Activated T-cell treated with anti-CD3 and anti-CD28 coated beads for 1 hour (primary cell): ENCODE data around the gene TXNIP.
"Not testable (repeated sequence)": the region's sequence is repeated elsewhere in the genome, so short reads cannot be mapped to it uniquely, and the experiment has no call there.

ENCODE experiments used
- DNase-seq: peaks from one replicate; pipeline ENCODE4 v3.0.0-alpha.2; 2020; ENCODE audit warnings: low read depth

TXNIP gene

GRCh38 chr1:145996433-145997015, at the start of gene TXNIP:
TSS of gene TXNIP (minus strand) at chr1:145996579. CDS start at chr1:145996266, 313 bp downstream.
- peak; percentile 86 for DNase-seq

GRCh38 chr1:146039844-146040194, 43.4 kb upstream of the TXNIP start:
- DNase-seq: no peak

GRCh38 chr1:146036965-146037646, 40.7 kb upstream of the TXNIP start:
- DNase-seq: peak; percentile 61

- DNase-seq: no peak
Observed at GRCh38 chr1:146036241-146036964, 40.0 kb upstream of the TXNIP start.

- DNase-seq: no peak
Observed at GRCh38 chr1:146035048-146035423, 38.7 kb upstream of the TXNIP start.

GRCh38 chr1:146032631-146033219, 36.3 kb upstream of the TXNIP start:
- no peak for DNase-seq

GRCh38 chr1:146031476-146031875, 35.1 kb upstream of the TXNIP start:
- DNase-seq: no peak

GRCh38 chr1:146029117-146029516, 32.7 kb upstream of the TXNIP start:
- DNase-seq: no peak

GRCh38 chr1:146026650-146027049, 30.3 kb upstream of the TXNIP start:
- DNase-seq: not testable (repeated sequence)

- DNase-seq: not testable (repeated sequence)
Observed at GRCh38 chr1:146025787-146026495, 29.6 kb upstream of the TXNIP start.

GRCh38 chr1:146022403-146023127, 26.2 kb upstream of the TXNIP start:
- DNase-seq: no peak

GRCh38 chr1:146021622-146022402, 25.4 kb upstream of the TXNIP start, which contains the start of gene HJV:
TSS of gene HJV (minus strand) at chr1:146021735. CDS start at chr1:146020231, 1,504 bp downstream.
- DNase-seq: no peak

GRCh38 chr1:146021050-146021445, 24.7 kb upstream of the TXNIP start:
- no peak for DNase-seq

- DNase-seq: no peak
Observed at GRCh38 chr1:146020058-146021049, 24.0 kb upstream of the TXNIP start.

- DNase-seq: no peak
Observed at GRCh38 chr1:146019231-146020057, 23.1 kb upstream of the TXNIP start.

GRCh38 chr1:146016891-146017290, 20.5 kb upstream of the TXNIP start:
- no peak for DNase-seq

GRCh38 chr1:146013559-146013922, 17.2 kb upstream of the TXNIP start:
- no peak for DNase-seq

GRCh38 chr1:146012703-146013558, 16.6 kb upstream of the TXNIP start:
- peak; percentile 39 for DNase-seq
